CD4-positive, alpha-beta T cell treated with Interleukin-17A for 4 hours (primary cell): ENCODE measurements around the gene KLHL1.

Experiments used
- DNase-seq: peaks from one replicate; pipeline ENCODE4 v3.0.0-alpha.2; 2020; ENCODE audit warnings: mixed read lengths

Gene KLHL1

GRCh38 chr13:69660155-69660554, 448.1 kb downstream of the KLHL1 start:
- DNase-seq: no peak

- no peak for DNase-seq
Measured at GRCh38 chr13:69657676-69658075, 450.6 kb downstream of the KLHL1 start.

- DNase-seq: no peak
Measured at GRCh38 chr13:69654392-69654791, 453.9 kb downstream of the KLHL1 start.
